Stimulated activated CD8-positive, alpha-beta memory T cell treated with anti-CD3 and anti-CD28 coated beads, Interleukin-15, amount 100 ng/mL, for 4 hours (primary cell): ENCODE data around the gene EXTL2.
"Not testable (repeated sequence)": the region's sequence is repeated elsewhere in the genome, so short reads cannot be mapped to it uniquely, and the experiment has no call there.

Source experiments
- DNase-seq, 2 donors: peaks; one replicate each; pipeline ENCODE4 v3.0.0-alpha.2; 2020; ENCODE audit warnings: low read depth in 2 of 2

The EXTL2 gene

DNA sequence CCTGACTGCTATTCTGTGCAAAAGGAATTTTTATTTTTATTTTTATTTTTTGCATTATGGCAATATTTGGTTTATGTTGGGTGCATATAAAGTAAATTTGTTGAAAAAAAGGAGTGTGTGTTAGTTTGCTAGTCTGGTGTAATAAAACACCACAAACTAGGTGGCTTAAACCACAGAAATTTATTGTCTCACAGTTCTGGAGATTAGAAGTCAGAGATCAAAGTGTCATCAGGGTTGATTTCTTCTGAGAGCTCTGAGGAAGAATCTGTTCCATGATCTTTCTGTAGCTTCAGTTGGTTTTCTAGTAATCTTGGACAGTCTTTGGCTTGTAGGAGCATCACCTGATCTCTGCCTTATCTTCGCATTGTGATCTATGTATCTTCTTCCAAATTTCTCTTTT, 7.7 kb upstream of the EXTL2 start:
- no peak for DNase-seq

DNA sequence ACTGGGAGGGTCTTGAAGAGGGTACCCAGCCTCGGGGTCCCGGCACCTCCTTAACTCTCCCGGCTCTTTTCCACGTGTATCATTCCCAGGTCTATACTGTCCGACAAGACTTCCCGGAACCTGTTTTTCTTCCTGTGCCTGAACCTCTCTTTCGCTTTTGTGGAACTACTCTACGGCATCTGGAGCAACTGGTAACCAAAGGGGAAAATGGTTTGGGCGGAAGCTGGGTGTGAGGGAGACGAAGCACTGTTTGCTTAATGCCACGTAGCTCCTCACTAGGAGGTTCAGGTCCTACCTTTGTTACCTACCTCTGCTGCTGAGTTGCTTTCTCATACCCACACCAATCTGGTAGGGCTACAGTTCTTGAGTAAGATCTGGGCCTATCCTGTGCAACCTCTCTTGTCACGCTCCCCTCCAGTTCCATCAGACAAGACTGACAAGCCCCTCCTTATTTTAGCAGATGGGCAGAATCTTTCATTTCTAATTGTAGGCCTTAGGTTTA, 1.9 kb upstream of the EXTL2 start:
- DNase-seq, result peak; percentile 8 to 41

DNA sequence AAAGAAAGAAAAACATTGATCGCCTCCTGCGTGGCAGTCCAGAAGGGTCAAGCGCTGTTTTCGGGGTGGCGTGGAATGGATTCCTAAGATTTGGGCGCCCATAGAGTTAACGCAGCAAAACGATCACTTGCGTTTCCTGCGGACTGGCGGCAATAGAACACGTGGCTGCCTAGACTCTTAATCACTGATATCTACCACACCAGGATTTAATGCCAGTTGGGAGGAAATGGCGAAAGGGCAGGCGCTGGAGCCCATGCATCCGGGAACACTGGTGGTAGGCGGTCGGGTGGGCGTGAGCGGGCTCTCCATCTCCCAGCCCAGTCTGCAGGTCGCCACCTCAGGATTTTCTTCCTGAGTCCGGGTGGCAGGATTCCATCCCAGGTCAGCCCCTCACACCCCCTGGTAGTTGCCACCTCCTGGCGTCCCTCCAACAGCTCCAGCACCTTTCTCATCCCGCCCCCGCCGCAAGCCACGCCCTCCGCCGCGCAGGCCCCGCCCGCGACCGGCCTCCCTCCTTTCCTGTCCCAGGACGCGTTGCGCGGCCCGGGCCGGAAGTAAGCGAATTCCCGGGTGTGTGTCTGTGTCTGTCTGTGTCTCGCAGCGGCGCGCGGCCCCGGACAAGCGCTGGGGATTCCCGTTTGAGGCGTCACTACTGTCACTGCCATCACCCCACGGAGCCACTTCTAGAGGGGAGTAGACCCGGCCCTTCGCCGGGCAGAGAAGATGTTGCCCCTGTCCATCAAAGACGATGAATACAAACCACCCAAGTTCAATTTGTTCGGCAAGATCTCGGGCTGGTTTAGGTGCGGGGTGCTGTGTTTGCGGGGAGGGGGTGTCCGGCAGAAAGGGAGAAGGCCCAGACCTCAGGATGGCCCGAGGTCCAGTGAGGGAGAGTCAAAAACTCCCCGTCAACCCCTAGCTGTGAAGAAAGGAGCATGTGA, 1.2 kb upstream of the EXTL2 start, which contains the start of gene SLC30A7:
SLC30A7 (plus strand) TSS at position 551 of the 941 bp plus-strand sequence; CDS start at position 724, 173 bp downstream.
- DNase-seq, result peak; percentile 93 to 94

DNA sequence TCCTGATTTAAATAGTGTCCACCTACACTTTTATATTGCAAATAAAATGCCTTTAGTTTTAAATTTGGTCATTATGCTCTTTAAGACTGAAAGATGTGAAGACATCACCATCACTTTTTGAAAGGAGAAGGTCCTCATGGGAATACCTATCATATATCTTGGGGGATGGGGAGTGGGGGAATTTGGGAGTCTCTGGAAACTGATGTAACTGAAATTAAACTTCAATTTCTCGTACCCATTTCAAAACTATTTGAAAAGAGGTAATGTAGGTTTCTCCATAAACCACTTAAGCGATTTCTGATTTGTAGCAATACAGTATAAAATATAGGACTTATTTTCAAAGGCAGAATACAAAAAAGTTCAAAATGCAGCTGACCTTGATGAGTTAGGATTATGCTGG, 924 bp downstream of the EXTL2 start:
- DNase-seq, result no peak

DNA sequence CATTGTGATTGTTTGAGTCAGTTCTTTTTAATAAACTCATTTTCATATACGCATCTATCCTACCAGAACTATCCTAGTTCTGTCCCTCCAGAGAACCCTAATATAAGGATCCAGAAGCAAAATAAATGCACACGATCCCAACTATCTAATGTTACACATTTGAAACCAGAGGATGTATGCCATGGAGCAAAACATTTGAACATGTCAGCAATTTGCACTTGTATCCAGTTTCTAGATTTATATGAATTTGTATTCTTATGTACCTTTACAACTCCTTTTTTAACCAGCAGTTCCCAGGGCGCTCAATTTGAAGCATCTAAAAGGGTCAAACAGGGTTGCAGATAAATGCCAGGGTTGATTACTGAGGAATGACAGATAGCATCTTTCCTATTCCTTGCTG, 2.1 kb downstream of the EXTL2 start:
- DNase-seq, result no peak

DNA sequence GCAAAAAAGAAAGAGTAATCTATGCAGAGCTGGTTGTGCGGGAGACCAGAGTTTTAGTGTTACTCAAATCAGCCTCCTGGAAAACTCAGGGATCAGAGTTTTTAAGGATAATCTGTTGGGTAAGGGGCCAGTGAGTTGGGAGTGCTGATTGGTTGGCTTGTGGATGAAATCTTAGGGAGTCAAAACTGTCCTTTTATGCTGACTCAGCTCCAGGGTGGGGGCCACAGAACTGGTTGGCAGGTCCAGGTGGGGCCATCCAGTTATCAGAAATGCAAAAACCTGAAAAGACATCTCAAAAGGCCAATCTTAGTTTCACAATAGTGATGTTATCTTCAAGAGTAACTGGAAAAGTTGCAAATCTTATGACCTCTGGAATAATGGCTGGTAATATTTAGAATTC, 3.3 kb downstream of the EXTL2 start:
- DNase-seq, result no peak

DNA sequence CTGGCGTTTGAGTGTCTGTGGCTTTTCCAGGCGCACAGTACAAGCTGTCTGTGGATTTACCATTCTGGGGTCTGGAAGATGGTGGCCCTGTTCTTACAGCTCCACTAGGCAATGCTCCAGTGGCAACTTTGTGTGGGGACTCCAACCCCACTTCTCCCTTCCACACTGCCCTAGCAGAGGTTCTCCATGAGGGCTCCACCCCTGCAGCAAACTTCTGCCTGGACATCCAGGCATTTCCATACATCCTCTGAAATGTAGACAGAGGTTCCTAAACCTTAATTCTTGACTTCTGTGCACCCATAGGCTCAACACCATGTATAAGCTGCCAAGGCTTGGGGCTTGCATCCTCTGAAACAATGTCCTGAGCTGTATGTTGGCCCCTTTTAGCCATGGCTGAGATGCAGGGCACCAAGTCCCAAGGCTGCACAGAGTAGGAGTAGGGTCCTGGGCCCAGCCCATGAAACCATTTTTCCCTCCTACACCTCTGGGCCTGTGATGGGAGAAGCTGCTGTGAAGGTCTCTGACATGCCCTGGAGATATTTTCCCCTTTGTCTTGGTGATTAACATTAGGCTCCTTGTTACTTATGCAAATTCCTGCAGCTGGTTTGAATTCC, 4.7 kb downstream of the EXTL2 start:
- not testable (repeated sequence) for DNase-seq

DNA sequence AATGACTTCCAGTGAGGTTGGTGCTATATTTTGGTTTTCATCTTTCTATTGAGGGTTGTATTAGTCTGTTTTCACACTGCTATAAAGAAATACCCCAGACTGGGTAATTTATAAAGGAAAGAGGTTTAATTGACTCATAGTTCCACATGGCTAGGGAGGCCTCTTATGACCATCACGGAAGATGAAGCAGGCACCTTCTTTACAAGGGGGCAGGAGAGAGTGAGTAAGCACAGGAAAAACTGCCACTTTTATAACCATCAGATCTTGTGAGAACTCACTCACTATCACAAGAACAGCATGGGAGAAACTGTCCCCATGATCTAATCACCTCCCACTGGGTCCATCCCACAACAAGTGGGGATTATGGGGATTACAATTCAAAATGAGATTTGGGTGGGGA, 5.6 kb downstream of the EXTL2 start:
- not testable (repeated sequence) for DNase-seq

DNA sequence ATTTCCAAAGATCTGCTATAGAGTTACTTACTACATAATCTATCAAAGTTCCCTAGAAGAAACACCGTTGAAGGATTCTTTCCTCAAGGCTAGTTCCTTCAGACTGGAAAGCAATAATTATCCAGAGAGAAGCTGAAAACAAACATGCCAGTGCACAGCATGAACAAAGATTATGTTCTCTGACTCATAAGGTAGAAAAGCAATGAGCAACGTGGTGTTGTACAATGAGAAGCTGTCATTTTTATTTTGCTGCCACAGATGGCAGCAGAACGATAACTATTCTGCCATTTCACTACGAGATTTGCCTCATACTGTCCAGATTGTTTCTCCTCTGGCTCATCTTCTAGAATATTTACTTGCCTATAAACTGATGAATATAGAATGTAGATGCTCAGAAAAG, 10.7 kb downstream of the EXTL2 start:
- DNase-seq, result no peak

DNA sequence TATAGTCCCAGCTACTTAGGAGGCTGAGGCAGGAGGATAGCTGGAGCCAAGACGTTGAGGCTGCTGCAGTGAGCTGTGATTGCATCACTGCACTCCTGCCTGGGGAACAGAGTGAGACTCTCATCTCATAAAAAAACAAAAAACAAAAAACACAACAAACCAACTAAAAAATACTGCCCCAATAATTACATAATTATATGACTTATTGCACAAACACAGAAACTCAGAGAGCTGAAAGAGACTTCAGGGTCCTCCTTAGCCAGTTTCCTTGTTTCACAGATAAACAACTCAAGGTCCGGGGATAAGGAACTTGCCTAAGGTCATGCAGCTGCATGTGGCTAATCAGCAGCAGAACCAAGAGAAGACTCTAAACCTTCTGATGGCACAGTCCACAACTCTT, 11.9 kb downstream of the EXTL2 start:
- no peak for DNase-seq

DNA sequence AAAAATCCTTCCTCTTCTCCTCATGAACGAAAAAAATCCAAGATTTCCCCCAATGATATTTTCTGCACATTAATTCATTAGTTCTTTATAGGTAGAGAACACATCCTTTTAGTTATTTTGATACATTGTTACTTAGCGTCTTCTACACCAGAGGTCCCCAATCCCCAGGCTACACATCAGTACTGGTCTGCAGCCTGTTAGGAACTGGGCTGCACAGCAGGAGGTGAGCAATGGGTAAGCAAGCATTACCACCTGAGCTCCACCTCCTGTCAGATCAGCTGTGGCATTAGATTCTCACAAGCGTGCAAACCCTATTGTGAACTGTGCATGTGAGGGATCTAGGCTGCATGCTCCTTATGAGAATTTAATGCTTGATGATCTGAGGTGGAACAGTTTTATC, 13.0 kb downstream of the EXTL2 start:
- DNase-seq, result no peak

DNA sequence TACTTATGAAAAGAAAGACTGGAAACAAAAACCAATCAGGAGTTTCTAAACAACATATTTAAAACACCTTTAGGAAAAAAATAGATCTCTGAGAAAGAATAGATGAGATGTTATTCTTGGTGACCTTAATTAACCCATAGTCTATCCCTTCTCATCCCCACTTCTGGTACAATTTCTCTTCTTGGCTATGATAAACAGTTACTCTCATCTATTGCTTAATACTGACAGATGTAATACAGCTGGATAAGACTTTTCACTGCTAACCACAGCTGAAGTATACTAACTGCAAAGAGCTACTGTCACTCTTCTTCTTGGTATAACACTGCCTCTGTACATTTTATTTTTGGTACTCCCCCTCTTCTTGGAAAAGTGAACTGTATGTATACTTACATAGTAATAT, 15.2 kb downstream of the EXTL2 start:
- DNase-seq, result no peak

DNA sequence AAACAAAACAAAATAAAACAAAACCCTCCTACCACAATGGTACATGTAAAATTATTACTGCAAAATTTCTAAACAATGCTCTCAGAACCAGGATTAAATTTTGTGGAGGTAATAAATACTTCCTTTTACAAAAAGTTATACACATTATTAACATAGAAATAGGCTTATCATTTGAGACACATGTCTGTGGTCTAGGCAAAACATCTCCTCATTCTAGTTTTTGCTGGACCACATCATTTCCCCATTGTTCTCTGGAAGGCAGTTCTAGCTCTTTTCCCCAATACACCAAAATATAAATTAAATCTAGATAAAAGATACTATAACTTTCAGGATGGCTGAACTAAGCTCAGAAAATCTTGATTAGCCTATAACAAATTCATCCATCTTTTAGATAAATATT, 18.4 kb downstream of the EXTL2 start:
- no peak for DNase-seq

DNA sequence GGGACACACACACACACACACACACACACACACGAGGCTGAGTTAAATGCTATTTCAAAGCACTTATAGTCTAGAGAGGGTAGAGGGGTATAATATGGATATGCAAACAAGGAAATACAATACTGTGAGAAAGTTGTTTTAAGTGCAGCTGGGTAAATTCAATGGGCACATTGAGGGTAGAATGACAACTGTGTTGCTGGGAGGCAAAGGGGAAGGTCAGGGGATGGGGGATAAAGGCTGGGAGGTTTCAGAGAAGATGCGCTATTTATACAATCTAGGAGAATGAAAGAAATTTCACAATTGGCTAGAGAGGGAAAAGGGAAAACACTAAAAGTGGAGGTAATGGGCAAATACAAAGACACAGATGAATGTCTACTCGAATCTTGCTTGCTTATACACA, 19.4 kb downstream of the EXTL2 start:
- no peak for DNase-seq

DNA sequence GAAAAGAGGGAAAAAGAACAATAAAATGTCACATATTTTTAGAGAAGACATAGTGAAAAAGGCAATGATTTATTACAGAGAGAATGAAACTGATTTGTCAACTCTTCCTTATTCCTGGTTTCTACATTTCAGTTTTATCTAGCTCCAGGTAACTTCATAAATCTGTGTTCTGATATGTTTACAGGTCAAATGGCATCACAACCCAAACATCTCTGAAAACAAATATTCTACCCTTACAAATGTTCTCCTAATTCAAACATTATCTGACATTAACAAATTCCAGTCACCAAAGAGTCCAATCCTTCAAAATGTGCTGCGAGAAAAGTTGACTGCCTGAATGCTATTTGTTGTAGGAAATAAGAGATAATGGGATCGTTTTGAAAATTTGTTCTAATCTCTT, 20.2 kb downstream of the EXTL2 start:
- no peak for DNase-seq

DNA sequence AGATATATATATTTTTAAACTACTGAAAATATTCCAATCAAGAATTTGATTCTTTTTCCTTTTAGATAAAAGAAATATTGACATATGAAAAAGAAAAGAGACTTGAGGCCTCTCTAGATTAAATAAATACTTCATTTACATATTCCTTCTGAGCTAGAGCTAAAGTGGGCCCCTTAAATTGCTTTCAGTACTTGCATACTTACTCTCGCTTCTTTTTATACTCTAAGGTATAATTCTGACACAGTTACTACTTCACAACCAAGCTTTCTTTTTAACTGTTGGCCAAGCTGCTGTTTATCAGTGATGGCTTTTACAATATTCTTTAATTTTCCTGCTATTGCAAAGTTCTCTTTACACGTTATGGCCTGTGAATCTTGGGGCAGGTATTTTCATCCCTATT, 24.6 kb downstream of the EXTL2 start:
- no peak for DNase-seq

DNA sequence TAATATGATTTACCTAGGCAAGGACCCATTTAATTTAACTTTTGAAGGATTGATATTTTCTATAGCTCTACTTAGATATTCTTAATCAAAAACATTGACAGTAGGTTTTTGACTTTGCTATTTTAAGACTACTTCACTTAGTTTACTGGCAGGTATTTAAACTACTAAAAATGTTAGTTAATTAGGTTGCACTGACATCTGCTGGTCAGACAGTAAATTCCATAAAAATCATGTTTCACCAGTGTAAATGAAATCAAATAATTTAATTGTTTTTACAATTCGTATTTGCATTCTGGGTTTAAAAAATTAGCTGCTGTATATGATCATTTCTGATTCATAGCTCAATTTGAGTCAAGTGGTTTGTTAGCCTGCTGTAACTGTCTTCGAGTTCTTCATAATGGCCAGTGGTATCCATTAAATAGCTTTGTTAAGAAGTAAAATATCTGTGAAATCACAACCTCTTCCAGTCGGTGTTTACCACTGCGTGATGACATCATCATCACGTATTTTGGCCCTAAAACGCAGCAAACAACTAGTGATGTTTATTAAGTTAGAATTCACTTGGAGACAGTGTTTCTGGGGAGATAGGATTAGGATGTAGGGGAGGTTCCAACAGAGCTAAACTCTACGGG, 26.2 kb downstream of the EXTL2 start:
- no peak for DNase-seq

DNA sequence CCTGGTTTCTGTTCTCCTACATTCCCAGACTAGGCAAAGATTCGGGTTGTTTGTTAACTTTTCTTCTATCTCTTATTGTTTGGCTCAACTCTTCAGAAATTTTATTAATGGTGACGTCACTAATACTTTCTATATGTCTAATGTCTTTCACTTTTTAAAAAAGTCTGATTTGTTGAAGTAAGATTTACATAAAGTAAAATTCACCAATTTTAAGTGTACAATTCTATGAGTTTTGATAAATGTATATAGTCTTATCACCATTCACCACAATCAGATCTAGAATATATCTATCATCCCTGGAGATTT, 27.8 kb downstream of the EXTL2 start:
- DNase-seq, result no peak

DNA sequence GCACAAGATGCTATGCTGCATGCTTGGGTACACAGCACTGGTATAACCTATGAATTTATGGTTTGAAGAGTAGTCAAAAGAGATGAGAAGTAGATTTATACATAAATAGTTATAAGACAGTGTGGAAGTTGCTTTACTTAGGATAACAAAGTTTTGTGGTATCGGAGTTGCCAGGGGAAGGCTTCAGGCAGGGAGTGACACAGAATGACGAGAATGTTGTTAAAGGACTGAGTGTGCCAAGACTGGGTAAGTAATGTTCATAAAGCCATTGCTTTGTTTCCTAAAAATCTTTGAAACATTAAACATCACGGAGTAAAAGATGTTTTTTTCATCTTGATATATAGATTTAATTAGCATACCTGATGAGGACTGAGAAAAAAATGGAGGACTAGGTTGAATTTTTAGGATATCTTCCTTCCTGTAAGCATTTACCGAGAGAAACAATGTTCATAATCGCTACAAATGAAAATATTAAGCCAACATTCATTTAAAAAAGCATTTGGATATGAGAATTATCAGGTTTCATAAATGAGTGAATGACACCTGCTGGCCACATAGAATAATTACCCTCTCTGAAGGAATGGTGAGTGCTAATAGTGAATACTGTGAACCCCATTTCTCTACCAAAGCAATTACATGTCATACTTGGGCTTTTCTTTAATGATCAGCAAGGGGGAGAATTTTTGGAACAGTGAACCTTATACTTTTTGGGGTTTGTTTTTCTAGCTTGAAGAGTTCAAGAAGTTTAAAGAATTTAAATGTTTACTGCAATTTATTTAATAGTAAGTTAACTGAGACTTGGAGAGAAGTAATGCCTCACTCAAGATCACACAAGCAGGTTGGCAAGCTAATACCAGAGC, 28.4 kb downstream of the EXTL2 start:
- no peak for DNase-seq

DNA sequence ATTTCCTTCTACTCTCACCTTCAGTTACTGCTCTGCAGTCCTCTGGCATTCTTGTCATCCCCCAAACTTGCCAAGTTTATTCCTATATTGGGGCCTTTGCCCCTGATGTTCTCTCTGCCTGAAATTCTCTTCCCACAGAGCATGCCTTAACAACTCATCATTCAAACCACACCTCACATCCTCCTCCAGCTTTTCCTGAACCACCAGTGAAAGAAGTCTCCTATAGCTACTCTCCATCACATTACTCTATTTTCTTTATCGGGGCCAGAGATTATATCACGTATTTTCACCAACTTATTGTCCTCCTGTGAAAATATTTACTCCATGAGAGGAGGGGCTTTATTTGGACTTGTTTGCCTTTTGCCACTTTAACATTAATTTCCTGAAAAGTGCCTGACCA, 32.1 kb downstream of the EXTL2 start:
- DNase-seq, result no peak

DNA sequence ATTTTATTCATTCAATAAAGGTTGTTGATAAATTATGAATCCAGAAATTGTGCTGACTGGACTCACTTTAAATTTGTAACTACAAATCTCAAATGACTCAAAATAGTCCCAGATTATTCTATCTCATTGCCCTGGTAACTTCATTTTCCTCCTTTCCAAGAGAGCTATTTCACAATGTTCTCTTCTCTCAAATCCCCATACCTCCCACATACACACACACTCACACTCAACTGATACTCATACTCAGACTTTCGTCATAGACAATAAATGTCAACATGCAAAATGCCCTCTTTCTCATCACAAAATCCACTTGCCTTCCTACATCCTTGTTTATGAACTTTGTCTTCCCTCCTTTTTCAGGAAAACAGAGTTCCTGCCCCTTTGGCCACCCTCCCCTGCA, 33.3 kb downstream of the EXTL2 start:
- no peak for DNase-seq
